ENCODE measurements around the gene TMEM91. TPM values are rescaled to one million over a fixed set of nuclear protein-coding genes. Genes with fewer than 3 reads are reported as not detected.

The TMEM91 gene
- total and polyA plus RNA-seq, 2 of the 13 experiments (the other 11 are each of a cell fraction or from before 2014, with no cell fraction given), result 6.3 to 10.3 TPM

GRCh38 chr19:41352279-41352608, 24.1 kb upstream of the TMEM91 start (continued):
- TF ChIP-seq MZF1 (CRISPR knock-in tag; IDR thresholded peaks at IDR 0.05; ENCODE audit: borderline replicate concordance) (no peak), ZNF512 (CRISPR knock-in tag; IDR thresholded peaks at IDR 0.05) (no peak), STAG1 (CRISPR knock-in tag; IDR thresholded peaks at IDR 0.05) (peak; percentile 33; the same call in 1 of the 2 replicates), ZMAT3 (CRISPR knock-in tag; conservative IDR thresholded peaks at IDR 0.05) (no peak; the same call in 1 of the 2 replicates)

GRCh38 chr19:41352609-41353465, 23.5 kb upstream of the TMEM91 start:
- peaks cover 12% of the 10 kb centered on the region; the same call in 1 of the 2 replicates for H4K20me1 ChIP-seq (ENCODE audit: insufficient read depth, low read length)
- H3K36me3 ChIP-seq (replicated peaks in 1 of 2; ENCODE audit: control insufficient read depth in 1 of 2, insufficient read depth in 2 of 2, low read length in 2 of 2), result peaks cover 6 to 10% of the 10 kb centered on the region in 2 experiments; a peak in 2 of 5 replicates
- H3K4me1 ChIP-seq (ENCODE audit: insufficient read depth, low read length), result peaks cover 32% of the 10 kb centered on the region
- intact Hi-C loops (cut with micrococcal nuclease; ENCODE audit: unreplicated experiment), result loop anchor here (1.0 to 2.0 kb wide), 2 partner anchors 12 to 28 kb away; no protein-coding TSS in a partner anchor
- CTCF ChIA-PET (ENCODE audit: low intra/inter-chr PET ratio, low total read pairs), result interaction anchor here (1.4 to 2.3 kb wide), 2 partner anchors 31 to 44 kb away, joined by 6 to 12 read pairs; no protein-coding TSS in a partner anchor
- POLR2A ChIA-PET, result interaction anchor here (1.1 to 3.1 kb wide), 11 partner anchors 11 to 127 kb away, joined by 3 to 73 read pairs (median 8); partner anchors contain the start of genes B3GNT8, B9D2, CCDC97 and DMAC2
- WGBS (ENCODE audit: low lambda C conversion rate), result 1% methylated on average over 39 of the region's 71 CpGs
- H3K9me3 ChIP-seq (ENCODE audit: low read length), result no peaks in the 10 kb centered on the region
- no TSS peak for BruUV-seq (replicated peaks)
- H3K9ac ChIP-seq (ENCODE audit: insufficient read depth, low read depth, low read length), result peak overlapping the region; percentile 82
- peak; percentile 54 for DNase-seq (ENCODE audit: low spot score)
- in situ Hi-C loops (cut with HindIII; ENCODE audit: extremely low pct_ligation_motif_present, low pct_unique_long_range_greater_than_20kb), result loop anchor here (5.0 kb wide), 1 partner anchor 41 kb away; the partner anchor contains the start of gene CCDC97
- peaks cover 29% of the 10 kb centered on the region for H3K79me2 ChIP-seq (ENCODE audit: insufficient read depth, low read length)
- peak; percentile 67 for ATAC-seq
- H2AFZ ChIP-seq (ENCODE audit: low read length), result no peak overlapping the region
- H3K27me3 ChIP-seq (ENCODE audit: control insufficient read depth in 1 of 2, insufficient read depth in 2 of 2, low read length in 2 of 2), result no peaks in the 10 kb centered on the region; a peak in 1 of 5 replicates
- peak overlapping the region; percentile 80 for H3K4me2 ChIP-seq (ENCODE audit: low read depth, low read length)
- FAIRE-seq, result no peak
- peak overlapping the region; percentile 60 for H3K27ac ChIP-seq (ENCODE audit: extremely low read length, insufficient read depth, low read length)
- peak overlapping the region; percentile 90 to 95 (median 95) for H3K4me3 ChIP-seq (replicated peaks in 1 of 3; ENCODE audit: insufficient read depth in 1 of 3, low read depth in 2 of 3, low read length in 3 of 3)
- TF ChIP-seq NONO (IDR thresholded peaks at IDR 0.05), result no peak
- TF ChIP-seq NONO (CRISPR knock-in tag; conservative IDR thresholded peaks at IDR 0.05), result peak; percentile 69; the same call in 1 of the 2 replicates
- TF ChIP-seq ZNF446 (CRISPR knock-in tag; IDR thresholded peaks at IDR 0.05), result peak; percentile 28; the same call in 1 of the 2 replicates
- TF ChIP-seq PHB2 (IDR thresholded peaks at IDR 0.05; ENCODE audit: partially characterized antibody), result no peak
- TF ChIP-seq ZSCAN9 (CRISPR knock-in tag; IDR thresholded peaks at IDR 0.05; ENCODE audit: borderline replicate concordance), result no peak
- TF ChIP-seq ZFX (CRISPR knock-in tag; IDR thresholded peaks at IDR 0.05; ENCODE audit: low read depth), result peak; percentile 72
- TF ChIP-seq NFYB (CRISPR knock-in tag; IDR thresholded peaks at IDR 0.05), result no peak
- no peak for TF ChIP-seq NFE2 (CRISPR knock-in tag; IDR thresholded peaks at IDR 0.05)
- TF ChIP-seq ZNF496 (CRISPR knock-in tag; IDR thresholded peaks at IDR 0.05; ENCODE audit: insufficient replicate concordance), result no peak
- 0 out of 2 replicates have a peak, but pooled peaks have one; percentile 47 for TF ChIP-seq MLXIP (CRISPR knock-in tag; IDR thresholded peaks at IDR 0.05; ENCODE audit: borderline replicate concordance)
- TF ChIP-seq REL (CRISPR knock-in tag; conservative IDR thresholded peaks at IDR 0.05), result 0 out of 2 replicates have a peak, but pooled peaks have one; percentile 87
- no peak for TF ChIP-seq ZNF33A (CRISPR knock-in tag; IDR thresholded peaks at IDR 0.05; ENCODE audit: borderline replicate concordance)

Data from HepG2 (cell line).